Dermis microvascular lymphatic vessel endothelial cell (primary cell): Measurements from ENCODE around the gene TBC1D2B. TPM values are rescaled to one million over a fixed set of nuclear protein-coding genes. Genes with fewer than 3 reads are reported as not detected.
"Not testable (repeated sequence)": the region's sequence is repeated elsewhere in the genome, so short reads cannot be mapped to it uniquely, and the experiment has no call there.

Source experiments
- DNase-seq, 2 donors: peaks; one replicate each; pipeline versions ENCODE4 v3.0.0 to v3.0.0-alpha.2; 2010; ENCODE audit warnings: low read depth in 2 of 2
- total RNA-seq: library from RNA; depleted of rRNA; stranded (reverse); fragments of >200 nt; gene quantifications from 2 replicates; pipeline ENCODE4 v1.2.1, GENCODE V29; 2014

TBC1D2B gene
- total RNA-seq, 1 donor from 2014 or later: 28.2 TPM

DNA sequence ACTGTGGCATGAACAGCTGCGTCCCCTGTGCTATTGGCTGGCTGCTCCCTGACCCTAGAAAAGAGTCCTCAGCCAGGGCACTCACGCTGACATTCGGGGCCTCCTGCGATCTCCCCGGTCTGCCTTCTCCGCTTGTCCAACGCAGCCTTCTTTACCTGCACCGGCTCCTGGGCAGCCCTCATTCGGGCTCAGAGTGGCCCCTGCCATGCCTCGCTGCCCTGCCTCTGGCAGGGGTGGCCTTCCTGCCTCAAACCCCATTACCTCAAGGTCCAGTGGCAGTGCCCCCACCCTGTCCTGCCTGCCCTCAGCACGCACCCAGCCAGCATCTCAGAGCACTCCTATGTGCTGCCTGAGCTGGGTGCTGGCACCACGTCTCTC, 86.5 kb downstream of the TBC1D2B start:
- no peak for DNase-seq

DNA sequence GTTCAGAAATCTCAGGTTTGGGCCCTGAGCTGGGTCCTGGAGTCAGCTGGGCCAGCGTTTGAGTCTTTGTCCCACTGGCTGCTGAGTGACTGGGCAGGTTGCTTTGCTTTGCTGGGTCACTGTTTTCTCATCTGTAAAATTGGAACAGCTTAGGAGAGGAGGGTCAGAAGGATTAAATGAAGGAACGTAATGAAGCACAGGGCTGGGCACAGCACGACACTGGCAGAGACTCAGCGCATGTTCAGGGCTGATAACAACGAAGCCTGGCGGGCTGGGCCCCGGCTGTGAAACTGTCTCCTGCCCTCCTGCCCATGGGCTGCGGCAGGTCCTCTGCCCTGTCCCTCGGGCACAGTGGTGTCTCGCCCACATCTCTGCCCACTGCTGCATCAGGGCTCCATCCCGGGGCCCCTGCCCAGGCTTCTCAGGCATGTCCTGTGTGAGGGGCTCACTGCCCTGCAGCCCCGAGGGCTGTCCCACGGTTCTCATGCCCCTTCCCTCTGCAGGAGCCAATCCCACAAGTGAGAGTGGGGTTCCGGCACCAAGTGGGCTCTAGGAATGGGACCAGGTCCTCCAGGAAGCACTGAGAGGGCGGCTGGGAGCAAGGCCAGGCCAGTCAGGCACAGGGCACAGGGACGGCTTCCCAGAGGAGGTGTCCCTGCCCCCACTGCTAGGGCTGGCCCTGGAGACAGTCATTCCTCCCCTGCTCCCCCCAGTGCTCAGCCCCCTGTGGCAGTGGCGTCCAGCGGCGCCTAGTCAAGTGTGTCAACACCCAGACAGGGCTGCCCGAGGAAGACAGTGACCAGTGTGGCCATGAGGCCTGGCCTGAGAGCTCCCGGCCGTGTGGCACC, 88.0 kb downstream of the TBC1D2B start:
- DNase-seq: no peak

GRCh38 chr15:77988347-77989295, 88.9 kb downstream of the TBC1D2B start:
- no peak for DNase-seq

GRCh38 chr15:77987765-77988136, 89.8 kb downstream of the TBC1D2B start:
- not testable (repeated sequence) for DNase-seq

DNA sequence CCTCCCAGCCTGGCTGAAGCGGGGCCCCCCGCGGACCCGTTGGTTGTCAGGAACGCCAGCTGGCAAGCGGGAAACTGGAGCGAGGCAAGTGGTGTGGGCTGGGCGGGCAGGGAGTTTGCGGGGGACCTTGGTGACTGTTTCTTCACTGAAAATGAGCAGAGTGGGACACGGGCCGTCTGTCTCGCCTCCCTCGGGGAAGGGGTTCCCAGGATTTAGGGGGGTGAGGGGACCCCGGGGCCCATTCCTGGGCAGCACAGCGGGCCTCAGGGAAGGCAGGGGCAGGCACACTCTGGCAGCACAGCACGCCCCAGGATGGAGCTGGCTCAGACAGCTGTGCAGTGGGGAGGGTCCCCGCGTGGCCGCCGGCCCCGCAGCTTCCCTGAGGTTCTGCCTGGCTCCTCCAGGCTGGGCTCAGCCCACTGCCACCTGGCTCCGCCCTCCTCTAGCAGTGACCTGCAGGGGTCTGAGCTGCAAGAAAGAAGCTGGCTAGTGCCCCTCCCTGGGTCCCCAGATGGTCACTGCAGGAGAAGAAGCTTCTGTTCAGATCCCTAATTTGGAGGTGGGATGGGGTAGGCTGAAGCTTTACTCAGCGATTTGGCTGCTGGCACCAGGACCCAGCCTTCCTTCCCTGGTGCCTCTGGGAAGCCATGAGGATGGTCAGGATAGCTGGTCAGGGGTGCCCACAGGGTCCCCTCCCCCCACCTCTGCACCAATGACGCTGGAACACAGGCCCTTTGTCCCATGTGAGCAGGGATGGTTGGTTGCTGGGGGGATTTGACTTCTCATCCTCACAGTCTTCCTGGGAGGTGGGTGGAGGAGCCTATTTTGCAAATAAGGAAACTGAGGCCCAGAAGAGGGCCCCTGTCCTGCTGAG, 90.4 kb downstream of the TBC1D2B start:
- no peak for DNase-seq

- DNase-seq: no peak
Measured at GRCh38 chr15:77985931-77986480, 91.5 kb downstream of the TBC1D2B start.

- DNase-seq: no peak
Measured at GRCh38 chr15:77985031-77985930, 92.2 kb downstream of the TBC1D2B start.

GRCh38 chr15:77984446-77984861, 93.1 kb downstream of the TBC1D2B start:
- no peak for DNase-seq

GRCh38 chr15:77983708-77984445, 93.6 kb downstream of the TBC1D2B start:
- DNase-seq: peak in 1 of 2 donors; percentile 16

DNA sequence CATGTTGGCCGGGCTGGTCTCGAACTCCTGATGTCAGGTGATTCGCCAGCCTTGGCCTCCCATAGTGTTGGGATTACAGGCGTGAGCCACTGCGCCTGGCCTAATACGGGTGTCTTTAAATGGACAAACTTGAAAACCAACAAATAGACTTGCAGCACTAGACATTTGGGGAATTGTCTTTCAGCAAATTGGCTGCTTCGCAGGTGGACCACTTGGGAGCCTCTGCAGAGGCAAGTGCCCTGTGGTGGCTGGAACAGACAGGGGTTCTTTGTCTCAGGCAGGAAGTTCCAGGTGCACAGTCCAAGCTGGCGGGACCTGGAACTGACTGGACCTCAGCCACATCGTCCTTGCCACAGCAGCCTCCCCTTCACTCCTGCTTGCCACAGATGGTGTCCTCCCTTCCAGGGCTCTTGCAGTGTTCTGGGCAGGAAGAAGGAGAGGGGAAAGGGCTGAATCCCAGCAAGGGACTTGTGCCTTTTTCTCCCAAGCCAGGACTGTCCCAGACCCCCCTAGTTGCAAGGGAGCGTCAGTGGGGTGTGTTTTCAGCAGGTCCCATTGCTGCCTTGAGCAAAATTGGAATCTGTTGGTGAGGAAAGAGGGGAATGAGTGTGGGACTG, 94.3 kb downstream of the TBC1D2B start:
- DNase-seq: no peak

DNA sequence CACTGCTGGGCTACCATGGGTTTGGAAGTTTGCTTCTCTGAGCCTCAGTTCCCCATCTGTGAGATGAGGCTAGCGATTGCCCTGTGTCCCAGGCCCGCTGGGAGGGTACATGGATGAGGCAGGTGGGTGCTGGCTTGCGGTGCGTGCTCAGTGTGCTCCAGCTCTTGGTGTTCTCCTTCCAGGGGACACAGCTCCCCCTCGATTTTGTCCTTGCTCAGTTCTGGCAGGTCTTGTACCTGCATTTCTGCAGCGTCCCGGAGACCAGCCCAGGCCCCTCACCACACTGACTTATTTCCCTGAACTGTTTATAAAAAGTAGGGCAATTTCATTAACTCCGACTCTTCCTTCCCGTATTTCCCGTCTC, 95.4 kb downstream of the TBC1D2B start:
- no peak for DNase-seq

DNA sequence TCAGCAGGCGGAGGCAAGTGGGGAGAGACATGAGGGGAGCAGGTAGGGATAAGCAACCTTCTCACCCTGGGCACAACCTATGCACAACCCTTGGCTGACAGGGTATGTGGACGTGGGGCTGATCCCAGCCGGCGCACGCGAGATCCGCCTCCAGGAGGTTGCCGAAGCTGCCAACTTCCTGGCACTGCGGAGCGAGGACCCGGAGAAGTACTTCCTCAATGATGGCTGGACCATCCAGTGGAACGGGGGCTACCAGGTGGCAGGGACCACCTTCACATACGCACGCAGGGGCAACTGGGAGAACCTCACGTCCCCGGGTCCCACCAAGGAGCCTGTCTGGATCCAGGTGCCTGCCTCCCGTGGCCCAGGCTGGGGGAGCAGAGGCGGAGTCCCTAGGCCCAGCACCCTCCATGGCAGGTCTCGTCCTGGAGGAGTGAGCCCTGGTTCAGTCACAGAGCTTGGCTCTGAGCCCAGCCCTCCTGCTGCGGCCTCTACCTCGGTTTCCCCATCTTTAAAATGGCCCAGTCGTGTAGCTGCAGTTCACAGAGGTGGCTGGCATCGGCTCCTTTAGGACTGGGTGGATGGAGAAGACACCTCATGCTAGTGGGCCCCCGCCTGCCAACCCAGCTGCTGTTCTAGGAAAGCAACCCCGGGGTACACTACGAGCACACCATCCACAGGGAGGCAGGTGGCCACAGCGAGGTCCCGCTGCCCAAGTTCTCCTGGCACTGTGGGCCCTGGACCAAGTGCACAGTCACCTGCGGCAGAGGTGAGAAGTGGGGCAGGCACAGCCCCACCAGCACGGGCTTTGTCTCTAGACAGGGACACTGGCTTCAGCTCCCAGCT, 96.0 kb downstream of the TBC1D2B start:
- no peak for DNase-seq

DNA sequence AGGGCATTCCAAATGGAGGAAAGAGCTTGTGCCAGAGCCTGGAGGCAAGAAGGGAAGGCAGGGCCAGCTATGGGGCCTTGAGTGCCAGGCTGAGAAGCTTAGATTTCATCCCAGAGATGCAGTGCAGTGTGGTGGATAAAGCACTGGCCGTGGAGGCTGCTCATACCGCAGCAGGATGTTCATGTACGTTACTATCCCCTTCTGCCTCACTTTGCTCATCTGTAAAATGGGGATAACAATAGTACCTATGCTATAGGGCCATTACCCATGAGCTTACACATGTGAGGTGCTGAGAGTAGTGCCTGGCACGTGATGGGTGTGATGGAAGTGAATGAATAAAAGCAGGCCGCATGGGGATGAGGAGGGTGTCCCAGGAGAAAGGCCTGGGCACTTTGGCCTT, 96.8 kb downstream of the TBC1D2B start:
- not testable (repeated sequence) for DNase-seq

DNA sequence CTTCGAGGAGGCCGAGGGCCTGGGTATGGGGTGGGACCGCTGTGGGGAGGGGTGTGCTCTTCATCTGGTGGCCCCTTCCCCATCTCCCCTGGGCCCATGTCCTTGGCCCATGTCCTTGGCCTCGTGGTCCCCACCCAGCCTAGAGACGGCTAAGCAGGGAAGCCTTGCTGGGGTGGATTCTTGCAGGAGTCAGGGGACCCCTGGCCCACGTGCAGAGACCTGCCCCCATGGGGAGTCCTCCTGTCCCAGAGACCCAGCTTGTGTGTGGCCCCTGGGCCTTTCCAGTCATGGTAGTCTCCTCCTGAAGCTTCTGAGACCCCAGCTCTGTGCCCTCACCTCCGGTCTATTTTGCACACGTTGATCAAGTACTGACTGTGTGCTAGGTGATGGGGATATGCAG, 97.4 kb downstream of the TBC1D2B start:
- DNase-seq: no peak

GRCh38 chr15:77979157-77979556, 98.4 kb downstream of the TBC1D2B start:
- not testable (repeated sequence) for DNase-seq

GRCh38 chr15:77978759-77979145, 98.8 kb downstream of the TBC1D2B start:
- not testable (repeated sequence) for DNase-seq

GRCh38 chr15:77977903-77978758, 99.4 kb downstream of the TBC1D2B start:
- not testable (repeated sequence) for DNase-seq
